Loucy (cell line): ENCODE results near the gene TDRD3.

ENCODE experiments used
- H2AFZ ChIP-seq: fragments of 200-600 bp; sonication (generic); 2 replicates; pipeline ENCODE4 v1.6.0; 2016; ENCODE audit warnings: antibody characterized with exemption, mild to moderate bottlenecking, low read length, moderate library complexity
- H3F3A ChIP-seq: fragments of 200-600 bp; 2 replicates; pipeline ENCODE4 v1.6.0; 2016; ENCODE audit warnings: antibody characterized with exemption, low read depth, mild to moderate bottlenecking
- H3K27me3 ChIP-seq: fragments of 200-600 bp; sonication (generic); 2 replicates; pipeline ENCODE4 v1.6.1; 2014; ENCODE audit warnings: low read length, mild to moderate bottlenecking; ENCODE audit not compliant: insufficient read depth, poor library complexity, severe bottlenecking
- H3K36me3 ChIP-seq: fragments of 200-600 bp; sonication (generic); 2 replicates; pipeline ENCODE4 v1.6.1; 2016; ENCODE audit warnings: low read length; ENCODE audit not compliant: insufficient read depth
- H3K4me1 ChIP-seq: fragments of 200-600 bp; sonication (generic); 2 replicates; pipeline ENCODE4 v1.5.1; 2014; ENCODE audit warnings: low read length, mild to moderate bottlenecking; ENCODE audit not compliant: insufficient read depth, poor library complexity, severe bottlenecking
- H3K4me2 ChIP-seq: fragments of 200-600 bp; sonication (generic); 2 replicates; pipeline ENCODE4 v1.6.0; 2014; ENCODE audit warnings: antibody characterized with exemption, low read length, low read depth, mild to moderate bottlenecking; ENCODE audit not compliant: poor library complexity, severe bottlenecking
- H3K4me3 ChIP-seq: fragments of 200-600 bp; sonication (generic); 2 replicates; pipeline ENCODE4 v1.5.1; 2014; ENCODE audit warnings: low read length, mild to moderate bottlenecking, mixed read lengths; ENCODE audit not compliant: poor library complexity, severe bottlenecking
- H3K79me2 ChIP-seq: fragments of 200-600 bp; sonication (generic); 2 replicates; pipeline ENCODE4 v1.6.1; 2014; ENCODE audit warnings: low read length; ENCODE audit not compliant: insufficient read depth
- H3K9ac ChIP-seq: fragments of 200-600 bp; sonication (generic); 2 replicates; pipeline ENCODE4 v1.6.0; 2014; ENCODE audit warnings: mild to moderate bottlenecking, low read depth, low read length, moderate library complexity; ENCODE audit not compliant: poor library complexity, severe bottlenecking
- H3K9me2 ChIP-seq: fragments of 200-600 bp; sonication (generic); replicated peaks from 2 replicates; pipeline ENCODE4 v1.6.1; 2016; ENCODE audit warnings: low read depth, low read length, mixed read lengths
- H3K9me3 ChIP-seq: fragments of 200-600 bp; sonication (generic); 2 replicates; pipeline ENCODE4 v1.6.1; 2014; ENCODE audit warnings: mild to moderate bottlenecking, antibody characterized with exemption, low read length, low read depth; ENCODE audit not compliant: insufficient read depth
- H4K20me1 ChIP-seq: fragments of 200-600 bp; sonication (generic); 2 replicates; pipeline ENCODE4 v1.6.0; 2014; ENCODE audit warnings: antibody characterized with exemption, low read length, mild to moderate bottlenecking; ENCODE audit not compliant: insufficient read depth, poor library complexity, severe bottlenecking
- EZH2phosphoT487 ChIP-seq: fragments of 200-600 bp; IDR thresholded peaks from 2 replicates; pipeline ENCODE4 v1.6.1; 2018; ENCODE audit warnings: antibody characterized with exemption, mild to moderate bottlenecking, moderate library complexity, borderline replicate concordance
- TF ChIP-seq, protein P1 (sequence below): fragments of 200-600 bp; sonication (generic); conservative IDR thresholded peaks from 2 replicates; pipeline ENCODE4 v1.5.1; 2014; ENCODE audit warnings: mild to moderate bottlenecking, antibody characterized with exemption, low read length

Gene TDRD3

DNA sequence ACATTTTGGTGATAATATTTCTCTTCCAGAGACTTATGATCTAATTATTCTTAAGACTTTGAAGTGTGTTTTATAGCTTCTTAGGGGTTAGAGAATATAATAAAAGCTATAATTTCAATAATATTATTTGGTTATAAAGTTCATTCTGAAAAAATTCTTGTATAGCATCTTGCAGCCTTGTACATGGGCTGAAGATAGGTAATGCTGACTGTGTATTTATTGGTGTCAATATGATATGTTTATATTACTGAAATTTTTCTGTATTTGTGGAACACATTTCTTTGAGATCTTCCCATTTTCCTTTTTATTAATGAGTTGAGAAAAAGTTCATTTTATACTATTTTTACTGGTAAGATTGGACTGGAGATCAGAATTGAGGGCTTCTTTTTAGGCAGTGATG lies 87.8 kb downstream of the TDRD3 start:
- Histone ChIP-seq H2AFZ (no peak overlapping the region), H3K4me3 (no peak overlapping the region), H3K9me2 (no peaks in the 10 kb centered on the region), H3K9ac (no peak overlapping the region), H3K79me2 (no peaks in the 10 kb centered on the region), H3K9me3 (peaks cover 8% of the 10 kb centered on the region; the same call in 1 of the 2 replicates), H3K36me3 (peaks cover 40% of the 10 kb centered on the region), H4K20me1 (no peaks in the 10 kb centered on the region), H3F3A (no peaks in the 10 kb centered on the region), H3K4me1 (no peaks in the 10 kb centered on the region), H3K27me3 (no peaks in the 10 kb centered on the region), H3K4me2 (no peak overlapping the region)
- TF ChIP-seq, protein P1, sequence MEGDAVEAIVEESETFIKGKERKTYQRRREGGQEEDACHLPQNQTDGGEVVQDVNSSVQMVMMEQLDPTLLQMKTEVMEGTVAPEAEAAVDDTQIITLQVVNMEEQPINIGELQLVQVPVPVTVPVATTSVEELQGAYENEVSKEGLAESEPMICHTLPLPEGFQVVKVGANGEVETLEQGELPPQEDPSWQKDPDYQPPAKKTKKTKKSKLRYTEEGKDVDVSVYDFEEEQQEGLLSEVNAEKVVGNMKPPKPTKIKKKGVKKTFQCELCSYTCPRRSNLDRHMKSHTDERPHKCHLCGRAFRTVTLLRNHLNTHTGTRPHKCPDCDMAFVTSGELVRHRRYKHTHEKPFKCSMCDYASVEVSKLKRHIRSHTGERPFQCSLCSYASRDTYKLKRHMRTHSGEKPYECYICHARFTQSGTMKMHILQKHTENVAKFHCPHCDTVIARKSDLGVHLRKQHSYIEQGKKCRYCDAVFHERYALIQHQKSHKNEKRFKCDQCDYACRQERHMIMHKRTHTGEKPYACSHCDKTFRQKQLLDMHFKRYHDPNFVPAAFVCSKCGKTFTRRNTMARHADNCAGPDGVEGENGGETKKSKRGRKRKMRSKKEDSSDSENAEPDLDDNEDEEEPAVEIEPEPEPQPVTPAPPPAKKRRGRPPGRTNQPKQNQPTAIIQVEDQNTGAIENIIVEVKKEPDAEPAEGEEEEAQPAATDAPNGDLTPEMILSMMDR = no peak

GRCh38 chr13:60491531-60491930 lies 94.5 kb downstream of the TDRD3 start:
- Histone ChIP-seq H3K9ac (no peak overlapping the region), H3K36me3 (peaks cover 36% of the 10 kb centered on the region), H3K9me3 (peaks cover 8% of the 10 kb centered on the region; the same call in 1 of the 2 replicates), H3K9me2 (no peaks in the 10 kb centered on the region), H4K20me1 (no peaks in the 10 kb centered on the region), H3K4me1 (no peaks in the 10 kb centered on the region), H3K4me2 (no peak overlapping the region), H2AFZ (no peak overlapping the region), H3K27me3 (no peaks in the 10 kb centered on the region), H3K4me3 (no peak overlapping the region), H3F3A (no peaks in the 10 kb centered on the region), H3K79me2 (no peaks in the 10 kb centered on the region)
- TF ChIP-seq, protein P1 = no peak
- no peak for TF ChIP-seq EZH2phosphoT487

GRCh38 chr13:60492187-60492586 lies 95.2 kb downstream of the TDRD3 start:
- Histone ChIP-seq H3K9ac (no peak overlapping the region), H3K79me2 (no peaks in the 10 kb centered on the region), H3K9me3 (peaks cover 8% of the 10 kb centered on the region; the same call in 1 of the 2 replicates), H3K27me3 (no peaks in the 10 kb centered on the region), H3F3A (no peaks in the 10 kb centered on the region), H3K4me2 (no peak overlapping the region), H4K20me1 (no peaks in the 10 kb centered on the region), H3K36me3 (peaks cover 36% of the 10 kb centered on the region), H3K4me1 (no peaks in the 10 kb centered on the region), H3K4me3 (no peak overlapping the region), H3K9me2 (no peaks in the 10 kb centered on the region), H2AFZ (no peak overlapping the region)
- TF ChIP-seq, protein P1 = no peak
- TF ChIP-seq EZH2phosphoT487 = no peak
